ENCODE data around the gene XPNPEP2. TPM values are rescaled to one million over a fixed set of nuclear protein-coding genes. Genes with fewer than 3 reads are reported as not detected.

XPNPEP2 gene
- polyA plus RNA-seq, 3 donors: 0.87 to 7.4 (median 6.4) TPM

DNA sequence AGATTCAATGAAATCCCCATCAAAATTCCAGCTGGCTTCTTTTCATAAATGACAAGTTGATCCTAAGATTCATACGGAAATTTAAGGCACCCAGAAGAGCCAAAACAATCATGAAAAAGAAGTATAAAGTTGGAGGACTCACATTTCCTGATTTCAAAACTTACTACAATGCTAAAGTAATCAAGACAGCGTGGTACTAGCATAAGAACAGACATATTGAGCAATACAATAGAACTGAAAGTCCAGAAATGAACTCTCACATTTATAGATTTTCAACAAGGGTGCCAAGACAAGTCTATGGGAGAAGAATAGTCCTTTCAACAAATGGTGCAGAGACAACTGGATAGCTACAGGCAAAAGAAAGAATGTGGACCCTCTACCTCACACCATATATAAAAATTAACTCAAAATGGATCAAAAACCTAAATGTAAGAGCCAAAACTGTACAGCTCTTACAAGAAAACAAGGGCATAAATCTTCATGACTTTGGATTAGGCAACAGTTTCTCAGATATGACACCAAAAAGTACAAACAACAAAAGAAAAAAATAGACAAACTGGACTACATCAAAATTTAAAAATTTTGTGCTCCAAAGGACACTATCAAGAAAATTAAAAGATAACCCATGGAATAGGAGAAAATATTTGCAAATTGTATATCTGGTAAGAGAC lies 69.5 kb downstream of the XPNPEP2 start:
- no peak overlapping the region for H3K27ac ChIP-seq (ENCODE audit: low read depth, low read length)

DNA sequence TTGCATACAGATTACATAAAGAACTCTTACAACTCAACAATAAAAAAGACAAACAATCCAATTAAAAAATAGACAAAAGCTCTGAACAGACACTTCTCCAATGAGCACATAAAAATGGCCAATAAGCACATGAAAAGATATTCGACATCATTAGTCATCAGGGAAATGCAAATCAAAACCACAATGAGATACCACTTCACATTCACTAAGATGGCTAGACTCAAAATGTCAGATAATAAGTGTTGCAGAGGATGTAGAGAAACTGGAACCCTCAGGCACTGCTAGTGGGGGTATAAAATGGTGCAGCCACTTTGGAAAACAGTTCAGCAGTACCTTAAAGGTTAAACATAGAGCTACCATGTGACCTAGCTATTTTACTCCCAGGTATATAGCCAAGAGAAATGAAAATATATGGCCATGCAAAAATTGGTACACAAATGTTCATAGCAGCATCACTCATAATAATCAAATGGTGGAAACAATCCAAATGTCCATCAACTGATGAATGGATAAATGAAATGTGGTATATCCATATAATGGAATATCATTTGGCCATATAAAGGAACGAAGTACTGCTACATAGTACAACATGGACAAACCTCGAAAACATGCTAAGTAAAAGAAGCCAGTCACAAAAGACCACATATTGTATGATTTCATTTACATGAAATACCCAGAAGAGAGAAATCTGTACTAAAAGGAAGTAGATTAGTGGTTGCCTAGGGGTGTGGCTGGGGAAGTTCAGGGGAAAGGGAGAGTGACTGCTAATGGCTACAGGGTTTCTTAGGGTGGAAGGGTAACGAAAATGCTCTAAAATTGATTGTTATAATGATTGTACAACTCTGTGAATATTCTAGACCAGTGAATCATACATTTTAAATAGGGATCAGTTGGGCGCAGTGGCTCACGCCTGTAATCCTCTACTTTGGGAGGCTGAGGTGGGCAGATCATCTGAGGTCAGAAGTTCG lies 70.3 kb downstream of the XPNPEP2 start:
- 81 to 97% (median 85%) methylated on average over 7 of the region's 7 CpGs for WGBS, 3 donors
- H3K27ac ChIP-seq (ENCODE audit: low read depth, low read length): no peak overlapping the region

More for the DNA sequence above, 69.5 kb downstream of the XPNPEP2 start:
- 25 to 88% (median 26%) methylated on average over 2 of the region's 2 CpGs for WGBS, 3 donors

DNA sequence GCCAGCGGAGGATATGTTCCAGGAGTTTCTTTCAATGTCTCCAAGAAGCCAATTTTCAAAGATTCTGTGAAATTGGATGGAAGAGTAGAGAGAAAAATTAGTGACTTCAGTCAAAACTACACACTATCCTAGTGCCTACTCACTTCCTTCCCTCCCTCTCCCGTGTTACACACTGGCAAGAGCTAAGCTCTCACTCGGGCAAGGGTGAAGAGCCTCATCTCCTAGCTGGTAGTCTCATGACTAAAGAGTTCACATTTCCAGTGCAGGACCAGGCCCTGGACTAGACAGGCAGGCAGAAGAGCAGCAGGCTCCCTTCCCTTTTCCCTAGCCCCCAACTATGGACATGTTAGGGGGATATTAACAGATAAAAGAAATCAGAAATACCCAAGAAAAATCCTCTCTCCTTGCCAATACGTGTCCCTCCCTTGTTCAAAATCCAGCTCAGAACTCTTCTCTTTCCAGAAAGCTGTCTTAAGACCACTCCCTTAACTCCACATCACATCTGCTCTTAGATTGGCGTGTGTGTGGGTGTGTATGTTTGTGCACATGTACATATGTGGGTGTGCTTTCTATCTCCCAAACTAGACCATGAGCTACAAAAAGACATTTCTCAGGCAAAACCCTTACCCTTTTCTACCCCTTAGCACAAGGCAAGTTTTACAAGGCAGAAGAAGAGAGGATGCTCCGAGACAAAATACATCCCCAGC lies 75.0 kb downstream of the XPNPEP2 start:
- 65 to 94% (median 66%) methylated on average over 5 to 6 of the region's 6 CpGs for WGBS, 3 donors

DNA sequence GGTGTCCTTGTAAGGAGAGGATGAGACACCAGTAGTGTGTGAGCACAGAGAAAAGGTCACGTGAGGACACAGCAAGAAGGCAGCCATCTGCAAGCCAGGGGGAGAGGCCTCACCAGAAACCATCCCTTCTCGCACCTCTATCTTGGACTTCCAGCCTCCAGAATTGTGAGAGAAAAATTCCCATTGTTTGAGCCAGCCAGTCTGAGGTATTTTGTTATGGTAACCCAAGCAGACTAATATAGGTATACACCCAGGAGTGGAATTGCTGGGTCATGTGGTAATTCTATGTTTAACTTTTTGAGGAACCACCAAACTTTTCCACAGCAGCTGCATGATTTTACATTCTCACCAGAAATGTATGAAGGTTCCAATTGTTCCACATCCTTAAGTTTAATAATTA lies 79.3 kb downstream of the XPNPEP2 start:
- 88 to 97% (median 94%) methylated on average over 2 of the region's 2 CpGs for WGBS, 3 donors
- no peak overlapping the region for H3K27ac ChIP-seq (ENCODE audit: low read depth, low read length)

More for the DNA sequence above, 75.0 kb downstream of the XPNPEP2 start:
- no peak overlapping the region for H3K27ac ChIP-seq (ENCODE audit: low read depth, low read length)

Other genes with a start within 250 kb of the XPNPEP2 start
- gene SMARCA1, start 215.5 kb upstream of the XPNPEP2 start, polyA plus RNA-seq: 10 to 100 TPM in 2 of 3 donors, 1 to 10 TPM in 1; 7.7 to 24.0 (median 17.4) TPM
- gene OCRL, start 198.7 kb upstream of the XPNPEP2 start, polyA plus RNA-seq: 10 to 100 TPM in 2 of 3 donors, 1 to 10 TPM in 1; 7.3 to 14.1 (median 13.5) TPM
- 1 to 10 TPM in 2 of 3 donors, under 1 TPM in 1; 0.40 to 2.8 (median 2.3) TPM for gene APLN, start 84.0 kb upstream of the XPNPEP2 start, polyA plus RNA-seq
- gene SASH3, start 41.0 kb downstream of the XPNPEP2 start, polyA plus RNA-seq: 10 to 100 TPM in 2 of 3 donors, 1 to 10 TPM in 1; 2.8 to 14.9 (median 10.7) TPM
- 10 to 100 TPM; 10.5 to 32.8 (median 16.3) TPM for gene ZDHHC9, start 104.9 kb downstream of the XPNPEP2 start, polyA plus RNA-seq
- 10 to 100 TPM; 13.3 to 17.4 (median 15.2) TPM for gene UTP14A, start 167.2 kb downstream of the XPNPEP2 start, polyA plus RNA-seq
- 1 to 10 TPM; 2.4 to 5.2 (median 3.3) TPM for gene BCORL1, start 243.7 kb downstream of the XPNPEP2 start, polyA plus RNA-seq